NCI-H226 (cell line): Measurements from ENCODE around the gene MAPKAPK3.
A peak's percentile ranks its signal among the peaks of the same experiment; 100 is the strongest.

Source experiments
- DNase-seq: peaks from one replicate; pipeline ENCODE4 v3.0.0-alpha.2; 2015

MAPKAPK3 gene

DNA sequence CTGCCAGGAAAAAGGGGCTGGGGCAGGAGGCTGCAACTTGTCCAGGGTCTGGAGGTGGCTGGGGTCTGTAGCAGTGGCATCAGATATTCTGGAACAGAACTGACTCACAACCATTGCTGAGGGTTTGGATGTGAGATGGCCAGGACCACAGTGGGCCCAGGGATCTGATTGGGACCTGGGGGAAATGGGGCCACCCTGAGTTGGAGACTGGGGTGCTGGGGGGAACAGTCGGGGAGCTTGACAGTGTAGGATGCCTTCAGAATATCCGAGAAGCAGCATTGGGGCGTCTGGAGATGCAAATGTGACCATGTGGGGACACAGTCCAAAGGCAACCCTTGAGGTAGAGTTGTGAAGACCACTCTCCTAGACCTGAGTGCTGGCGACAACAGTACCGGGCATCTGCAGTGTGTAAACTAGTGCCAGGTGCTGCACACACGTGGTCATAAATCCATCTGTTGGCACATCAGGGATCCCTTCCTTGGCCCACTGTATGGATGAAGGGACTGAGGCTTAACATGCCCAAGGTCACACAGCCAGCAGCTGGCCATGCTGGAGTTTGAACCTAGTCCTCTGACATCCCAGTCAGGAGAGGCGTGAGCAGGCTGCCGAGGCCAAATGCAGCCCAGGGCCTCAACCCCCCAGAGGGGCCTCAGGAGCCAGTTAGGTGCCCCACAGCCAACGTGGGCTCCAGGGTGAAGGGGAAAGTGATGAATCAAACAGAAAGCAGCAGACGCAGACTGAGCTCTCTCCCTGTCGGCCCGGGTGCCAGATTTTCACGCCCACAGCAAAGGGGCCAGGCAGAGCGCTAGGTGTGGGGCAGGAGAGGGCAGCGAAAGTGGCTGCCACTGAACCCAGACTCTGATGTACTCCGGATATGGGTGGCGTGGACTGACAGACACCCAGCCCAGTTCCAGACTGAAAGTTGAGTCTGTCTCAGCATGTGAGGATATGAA is 28.9 kb upstream of the MAPKAPK3 start:
- DNase-seq, result no peak

DNA sequence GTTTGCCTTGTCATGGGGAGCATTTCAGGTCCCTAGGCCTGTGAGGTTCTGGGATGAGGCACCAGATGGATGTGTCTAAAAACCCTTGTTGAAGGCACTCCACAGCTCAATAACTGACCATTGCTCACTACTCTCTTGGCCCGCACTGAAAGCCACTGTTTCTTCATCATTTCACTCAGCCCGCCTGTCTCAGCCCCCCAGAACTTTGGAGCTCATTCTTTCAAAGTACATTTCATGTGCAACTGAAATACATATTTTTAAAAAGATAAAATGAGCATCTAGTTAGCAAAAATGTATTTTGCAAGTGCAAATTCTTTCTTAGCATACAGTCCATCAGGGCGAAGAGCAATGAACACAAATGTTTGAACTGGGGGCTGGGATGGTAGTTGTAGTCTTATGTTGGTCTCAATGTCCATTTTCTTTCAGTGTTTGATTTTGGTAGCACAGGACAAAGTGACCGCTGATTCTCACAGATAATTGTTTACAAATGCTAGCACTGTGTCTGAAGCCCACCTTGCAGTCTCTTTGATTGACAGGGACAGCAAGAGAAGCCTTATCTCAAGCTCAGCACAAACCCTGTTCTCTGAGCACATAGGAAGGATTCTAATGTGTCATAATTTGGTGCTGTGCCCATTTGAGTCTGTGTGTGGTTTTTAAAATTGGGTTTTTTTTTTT is 28.1 kb upstream of the MAPKAPK3 start:
- DNase-seq, result no peak

DNA sequence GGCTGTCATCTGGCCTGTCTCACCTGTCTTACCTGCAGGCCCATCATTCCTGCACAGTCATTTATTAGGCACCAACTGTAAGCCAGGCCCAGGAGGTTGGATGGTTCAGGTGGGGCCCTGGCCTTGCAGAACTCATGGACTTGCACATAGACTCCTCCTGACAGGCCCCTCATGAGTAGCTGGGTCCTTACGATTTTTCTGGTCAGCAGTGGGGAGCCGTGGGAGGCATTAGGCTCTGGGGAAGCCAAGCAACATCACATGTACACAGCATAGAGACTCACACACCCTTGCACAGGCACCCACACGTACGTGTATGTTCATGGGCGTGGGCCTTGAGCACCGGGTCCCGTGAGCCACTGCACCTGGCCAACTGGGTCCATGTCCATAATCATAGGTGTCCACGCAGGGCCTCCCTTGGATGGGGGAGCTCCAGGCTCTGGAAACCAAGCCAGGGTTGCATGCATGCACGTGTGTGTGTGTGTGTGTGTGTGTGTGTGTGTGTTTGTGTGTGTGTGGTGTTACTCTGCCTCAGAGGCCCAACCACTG is 25.7 kb upstream of the MAPKAPK3 start:
- no peak for DNase-seq

DNA sequence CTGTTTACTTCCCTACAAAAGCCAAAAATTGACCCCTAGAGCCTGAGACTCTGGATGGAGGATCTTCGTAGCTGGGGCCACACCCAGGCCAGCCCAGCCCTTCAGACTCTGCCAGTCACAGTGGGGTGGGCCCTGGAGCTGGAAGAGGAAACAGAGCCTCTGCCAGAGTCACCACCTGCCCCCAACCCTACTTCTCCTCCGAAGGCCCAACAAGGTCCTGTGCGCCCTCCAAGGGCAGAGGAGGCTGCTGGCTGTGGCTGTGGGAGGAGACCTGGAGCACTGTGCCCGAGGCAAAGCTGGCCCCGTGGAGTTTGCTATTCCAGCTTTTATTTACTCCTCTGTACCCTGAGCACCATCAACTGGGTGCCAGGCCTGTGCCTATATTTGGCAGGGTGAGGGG is 24.4 kb upstream of the MAPKAPK3 start:
- DNase-seq, result no peak

- no peak for DNase-seq
Observed at GRCh38 chr3:50594253-50594785, 22.6 kb upstream of the MAPKAPK3 start.

DNA sequence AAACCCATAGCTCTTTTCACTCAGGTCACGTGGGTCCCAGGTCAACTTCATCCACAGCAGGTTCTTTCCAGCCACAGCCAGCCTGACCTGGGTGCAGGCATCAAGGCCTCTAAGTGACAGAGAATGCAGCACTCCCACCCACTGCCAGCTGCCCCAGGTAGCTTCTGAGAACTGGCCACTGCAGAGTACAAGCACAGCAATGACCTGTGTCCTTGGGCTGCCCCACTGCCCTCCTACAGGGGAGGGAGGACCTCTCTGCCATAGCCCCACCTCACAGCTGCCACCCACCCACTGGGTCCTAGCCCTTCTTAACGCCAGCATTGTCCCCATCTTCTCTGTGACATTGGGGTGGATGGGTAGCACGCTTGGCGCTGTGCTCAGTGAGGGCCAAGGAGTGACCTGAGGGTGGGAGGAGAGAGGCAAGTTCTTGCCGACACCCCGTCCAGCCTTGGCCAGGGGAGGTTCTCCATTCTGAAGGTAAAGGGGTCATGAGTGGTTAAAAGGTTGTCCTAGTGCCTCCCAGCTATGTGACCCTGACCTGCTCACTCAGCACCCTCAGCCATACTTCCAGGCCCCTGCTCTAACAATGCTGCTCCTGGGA is 17.7 kb upstream of the MAPKAPK3 start:
- no peak for DNase-seq

GRCh38 chr3:50599716-50600118 is 17.2 kb upstream of the MAPKAPK3 start:
- DNase-seq, result no peak

GRCh38 chr3:50600141-50600753 is 16.7 kb upstream of the MAPKAPK3 start:
- DNase-seq, result no peak

GRCh38 chr3:50600841-50601591 is 15.9 kb upstream of the MAPKAPK3 start:
- peak; percentile 84 for DNase-seq

DNA sequence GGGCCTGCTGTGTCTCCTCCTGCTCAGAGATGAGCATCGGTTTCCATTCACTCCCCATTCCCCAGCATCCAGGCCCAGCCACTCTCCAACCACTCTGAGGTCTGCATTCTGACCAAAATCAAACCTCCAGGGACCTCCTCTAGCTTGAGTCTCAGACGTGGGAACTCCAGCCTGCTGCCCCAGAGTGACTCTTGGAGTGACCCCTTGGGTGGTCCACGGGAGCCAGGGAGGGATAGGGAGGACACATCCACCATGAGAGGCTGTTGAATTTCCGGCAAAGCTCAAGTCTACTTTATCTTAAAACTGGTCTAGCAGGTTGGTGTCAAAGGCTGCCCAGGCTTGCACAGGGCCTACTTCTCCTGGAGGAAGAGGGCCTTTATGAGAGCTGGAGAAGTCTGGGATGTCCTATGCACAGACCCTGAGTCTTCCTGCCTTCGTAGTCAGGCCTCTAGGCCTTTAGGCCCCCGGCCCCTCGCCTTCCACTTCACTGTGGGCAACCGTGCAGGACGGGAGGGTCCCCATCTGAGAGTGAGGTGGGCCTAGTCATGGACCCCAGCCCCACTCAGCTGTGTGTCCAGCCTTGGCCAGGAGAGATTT is 14.3 kb upstream of the MAPKAPK3 start:
- DNase-seq, result no peak

- no peak for DNase-seq
Observed at GRCh38 chr3:50603261-50604109, 13.5 kb upstream of the MAPKAPK3 start.

- no peak for DNase-seq
Observed at GRCh38 chr3:50604110-50604621, 12.8 kb upstream of the MAPKAPK3 start.

DNA sequence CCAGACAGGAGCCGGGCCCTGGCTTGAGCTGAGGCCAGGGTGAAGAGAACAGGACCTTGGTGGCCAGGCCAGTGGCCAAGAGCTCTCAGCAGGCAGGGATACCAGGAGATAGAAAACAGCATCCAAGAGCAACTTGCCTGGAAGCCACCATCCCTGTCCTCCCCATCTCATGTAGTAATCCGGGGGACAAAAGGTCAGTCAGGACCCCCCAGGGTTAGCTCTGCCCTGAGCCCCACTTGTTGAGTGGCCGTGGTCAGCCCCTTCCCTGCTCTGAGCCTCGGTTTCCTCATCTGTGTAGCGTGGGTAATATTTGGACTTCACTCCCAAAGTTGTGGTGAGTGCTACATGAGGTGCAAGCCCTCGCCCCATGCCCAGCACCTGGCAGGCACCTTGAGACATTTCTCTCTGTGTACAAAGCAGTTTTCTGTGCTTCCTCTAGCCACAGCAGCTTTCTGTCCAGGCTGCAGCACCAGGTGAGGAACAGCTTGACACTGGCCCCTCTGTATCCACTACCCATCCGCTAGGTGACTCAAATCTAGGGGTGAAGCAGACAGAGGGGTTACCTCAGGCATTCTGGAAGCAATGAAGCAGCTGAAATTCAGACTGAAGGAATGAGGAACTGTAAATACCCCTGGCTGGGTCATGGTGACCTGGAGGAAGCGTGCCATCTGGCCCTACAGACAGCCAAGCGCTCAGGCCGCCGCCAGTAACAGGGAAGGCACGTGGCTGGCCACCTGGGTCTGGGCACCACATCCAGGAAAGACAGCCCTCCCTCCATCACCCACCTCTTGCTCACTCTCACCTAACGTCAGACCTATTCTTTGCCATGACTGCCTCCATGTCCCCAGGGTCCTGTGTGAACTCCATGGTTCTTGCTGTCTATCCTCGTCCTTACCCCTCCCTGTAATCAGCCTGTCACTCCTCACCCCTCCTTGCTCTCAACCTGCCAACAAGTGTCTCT is 12.0 kb upstream of the MAPKAPK3 start:
- no peak for DNase-seq

- DNase-seq, result no peak
Observed at GRCh38 chr3:50605901-50606326, 11.0 kb upstream of the MAPKAPK3 start.

- no peak for DNase-seq
Observed at GRCh38 chr3:50606596-50606995, 10.4 kb upstream of the MAPKAPK3 start.

- no peak for DNase-seq
Observed at GRCh38 chr3:50607271-50608091, 9.5 kb upstream of the MAPKAPK3 start.

DNA sequence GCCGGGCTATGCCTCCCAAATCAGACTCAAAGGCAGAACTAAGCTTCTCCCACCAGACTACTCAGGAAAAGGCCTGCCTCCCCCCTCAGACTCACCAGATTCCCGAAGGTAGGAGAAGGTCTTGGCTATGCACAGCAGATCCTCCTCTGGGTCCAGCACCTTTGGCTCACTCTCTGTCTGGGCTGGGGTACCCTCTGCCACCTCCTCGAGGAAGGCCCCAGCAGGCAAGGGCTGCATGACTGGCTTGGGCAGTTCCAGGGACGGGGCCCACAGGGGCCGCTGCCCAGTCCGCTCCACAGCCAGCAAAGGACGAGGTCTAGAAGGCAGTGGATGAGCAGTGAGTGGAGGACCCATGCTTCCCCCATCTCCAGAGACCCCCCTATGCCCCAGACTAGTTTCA is 8.7 kb upstream of the MAPKAPK3 start:
- DNase-seq, result no peak
